Progenitor cell of endocrine pancreas (in vitro differentiated cells): ENCODE measurements around the gene SESN1. TPM values are rescaled to one million over a fixed set of nuclear protein-coding genes. Genes with fewer than 3 reads are reported as not detected.
"Not testable (repeated sequence)": the region's sequence is repeated elsewhere in the genome, so short reads cannot be mapped to it uniquely, and the experiment has no call there.

Source experiments
- DNase-seq: peaks from one replicate; pipeline ENCODE4 v3.0.0; 2021; ENCODE audit warnings: low spot score; ENCODE audit not compliant: unreplicated experiment
- H3K27ac Mint-ChIP-seq: 2 replicates; pipeline ENCODE4 v1.8.0; 2021; ENCODE audit warnings: mild to moderate bottlenecking, moderate library complexity, mixed read lengths
- H3K27me3 Mint-ChIP-seq: 2 replicates; pipeline ENCODE4 v1.8.0; 2021; ENCODE audit warnings: mixed read lengths
- H3K36me3 Mint-ChIP-seq: 2 replicates; pipeline ENCODE4 v1.8.0; 2022; ENCODE audit warnings: mixed read lengths; ENCODE audit not compliant: insufficient read depth
- H3K4me1 Mint-ChIP-seq: 2 replicates; pipeline ENCODE4 v1.8.0; 2021; ENCODE audit warnings: low read depth, mixed read lengths
- H3K4me3 Mint-ChIP-seq: 2 replicates; pipeline ENCODE4 v1.8.0; 2021; ENCODE audit warnings: low read depth, mild to moderate bottlenecking, moderate library complexity, mixed read lengths
- H3K9me3 Mint-ChIP-seq: 2 replicates; pipeline ENCODE4 v1.8.0; 2021; ENCODE audit warnings: low read depth, mixed read lengths
- CTCF ChIP-seq: fragments of 200-600 bp; sonication (generic); IDR thresholded peaks from one replicate; pipeline ENCODE4 v1.5.0; 2021; ENCODE audit warnings: antibody characterized with exemption, mild to moderate bottlenecking; ENCODE audit not compliant: unreplicated experiment
- total RNA-seq: library from RNA; stranded (reverse); gene quantifications from 2 replicates; pipeline ENCODE4 v1.2.1, GENCODE V29; 2021

Gene SESN1
- total RNA-seq, 1 donor from 2014 or later = 23.9 TPM

- no peak for DNase-seq
- TF ChIP-seq CTCF = no peak
Observed at GRCh38 chr6:108988296-108988695, 106.3 kb downstream of the SESN1 start.

GRCh38 chr6:108987156-108987555, 107.5 kb downstream of the SESN1 start:
- H3K9me3 Mint-ChIP-seq = peaks cover 5% of the 10 kb centered on the region
- TF ChIP-seq CTCF = no peak
- peaks cover 18% of the 10 kb centered on the region for H3K36me3 Mint-ChIP-seq
- H3K4me3 Mint-ChIP-seq = no peak overlapping the region
- no peak overlapping the region for H3K27ac Mint-ChIP-seq
- no peaks in the 10 kb centered on the region for H3K27me3 Mint-ChIP-seq
- peaks cover 45% of the 10 kb centered on the region for H3K4me1 Mint-ChIP-seq
- no peak for DNase-seq

More at GRCh38 chr6:108988296-108988695, 106.3 kb downstream of the SESN1 start:
- Mint-ChIP-seq H3K27ac (peak overlapping the region; percentile 93), H3K4me1 (peaks cover 45% of the 10 kb centered on the region), H3K36me3 (peaks cover 19% of the 10 kb centered on the region), H3K9me3 (no peaks in the 10 kb centered on the region), H3K4me3 (peak overlapping the region; percentile 31), H3K27me3 (no peaks in the 10 kb centered on the region)

- Mint-ChIP-seq H3K36me3 (peaks cover 18% of the 10 kb centered on the region), H3K4me3 (no peak overlapping the region), H3K9me3 (peaks cover 10% of the 10 kb centered on the region), H3K27me3 (no peaks in the 10 kb centered on the region), H3K4me1 (peaks cover 29% of the 10 kb centered on the region), H3K27ac (no peak overlapping the region)
- no peak for TF ChIP-seq CTCF
- no peak for DNase-seq
Observed at GRCh38 chr6:108985301-108985700, 109.3 kb downstream of the SESN1 start.

GRCh38 chr6:108983151-108983550, 111.5 kb downstream of the SESN1 start:
- H3K27ac Mint-ChIP-seq = no peak overlapping the region
- no peak for DNase-seq

GRCh38 chr6:108982154-108983113, 112.2 kb downstream of the SESN1 start:
- H3K4me3 Mint-ChIP-seq = no peak overlapping the region
- H3K27ac Mint-ChIP-seq = no peak overlapping the region
- no peak for TF ChIP-seq CTCF
- H3K9me3 Mint-ChIP-seq = peaks cover 35% of the 10 kb centered on the region
- H3K4me1 Mint-ChIP-seq = peaks cover 7% of the 10 kb centered on the region
- peaks cover 29% of the 10 kb centered on the region for H3K36me3 Mint-ChIP-seq
- H3K27me3 Mint-ChIP-seq = no peaks in the 10 kb centered on the region
- no peak for DNase-seq

More at GRCh38 chr6:108983151-108983550, 111.5 kb downstream of the SESN1 start:
- peaks cover 28% of the 10 kb centered on the region for H3K9me3 Mint-ChIP-seq
- H3K4me3 Mint-ChIP-seq = no peak overlapping the region
- H3K4me1 Mint-ChIP-seq = peaks cover 13% of the 10 kb centered on the region
- no peak for TF ChIP-seq CTCF
- no peaks in the 10 kb centered on the region for H3K27me3 Mint-ChIP-seq
- peaks cover 26% of the 10 kb centered on the region for H3K36me3 Mint-ChIP-seq

- H3K27ac Mint-ChIP-seq, DNase-seq, H3K4me1 Mint-ChIP-seq, H3K27me3 Mint-ChIP-seq, H3K4me3 Mint-ChIP-seq: not testable (repeated sequence)
- Mint-ChIP-seq H3K36me3 (peaks cover 34% of the 10 kb centered on the region), H3K9me3 (peaks cover 49% of the 10 kb centered on the region)
Observed at GRCh38 chr6:108978638-108979037, 116.0 kb downstream of the SESN1 start.
